EH (cell line): ENCODE data around the gene OR4C6.

Experiments used
- DNase-seq: peaks from one replicate; pipeline ENCODE4 v3.0.0-alpha.2; 2015; ENCODE audit warnings: low read depth

Gene OR4C6

GRCh38 chr11:55661901-55662300 is at the start of gene OR4C6:
OR4C6 (plus strand) TSS chr11:55662201; CDS start chr11:55665167, 2,966 bp downstream.
- DNase-seq = no peak

GRCh38 chr11:55624531-55624930 is 37.5 kb upstream of the OR4C6 start:
- DNase-seq = no peak

- no peak for DNase-seq
These were observed 27.2 kb upstream of the OR4C6 start, which contains the start of gene OR4P4 for GRCh38 chr11:55634813-55635212. OR4P4 (plus strand) TSS chr11:55635113.

GRCh38 chr11:55648027-55648426 is 14.0 kb upstream of the OR4C6 start, which contains the start of gene OR4S2:
OR4S2 (plus strand) TSS chr11:55648327; CDS start chr11:55650904, 2,577 bp downstream.
- no peak for DNase-seq

- DNase-seq = no peak
These were observed 9.4 kb upstream of the OR4C6 start for GRCh38 chr11:55652560-55652959.

- DNase-seq = no peak
These were observed 6.9 kb upstream of the OR4C6 start for GRCh38 chr11:55655096-55655495.

GRCh38 chr11:55658031-55658573 is 3.9 kb upstream of the OR4C6 start:
- DNase-seq = no peak

- DNase-seq = no peak
These were observed 3.4 kb upstream of the OR4C6 start for GRCh38 chr11:55658608-55659007.

- no peak for DNase-seq
These were observed 7.4 kb downstream of the OR4C6 start for GRCh38 chr11:55669376-55669775.

GRCh38 chr11:55673860-55674259 is 11.9 kb downstream of the OR4C6 start:
- DNase-seq = no peak

- DNase-seq = no peak
These were observed 35.8 kb downstream of the OR4C6 start for GRCh38 chr11:55697817-55698216.

- no peak for DNase-seq
These were observed 39.4 kb downstream of the OR4C6 start for GRCh38 chr11:55701429-55701828.

GRCh38 chr11:55707029-55707428 is 45.0 kb downstream of the OR4C6 start:
- peak; percentile 30 for DNase-seq

- no peak for DNase-seq
These were observed 53.2 kb downstream of the OR4C6 start for GRCh38 chr11:55714982-55715888.
